IPS-18a (cell line): ENCODE results near the gene BTG2.
"Not testable (repeated sequence)": the region's sequence is repeated elsewhere in the genome, so short reads cannot be mapped to it uniquely, and the experiment has no call there.

Experiments
- H3K27ac ChIP-seq: one replicate; pipeline ENCODE4 v1.5.1; 2013; ENCODE audit warnings: low read length
- H3K27me3 ChIP-seq: one replicate; pipeline ENCODE4 v1.6.1; 2013; ENCODE audit warnings: mild to moderate bottlenecking, low read length; ENCODE audit not compliant: control insufficient read depth, insufficient read depth
- H3K36me3 ChIP-seq: one replicate; pipeline ENCODE4 v1.6.1; 2013; ENCODE audit warnings: low read depth, low read length; ENCODE audit not compliant: control insufficient read depth
- H3K4me1 ChIP-seq: one replicate; pipeline ENCODE4 v1.6.1; 2013; ENCODE audit warnings: low read depth, low read length; ENCODE audit not compliant: control insufficient read depth
- H3K4me3 ChIP-seq: one replicate; pipeline ENCODE4 v1.5.1; 2013; ENCODE audit warnings: low read length
- H3K9ac ChIP-seq: one replicate; pipeline ENCODE4 v1.6.1; 2013; ENCODE audit warnings: mild to moderate bottlenecking, low read length, moderate library complexity
- H3K9me3 ChIP-seq: one replicate; pipeline ENCODE4 v1.6.1; 2013; ENCODE audit warnings: low read depth, low read length; ENCODE audit not compliant: control insufficient read depth

BTG2 gene

DNA sequence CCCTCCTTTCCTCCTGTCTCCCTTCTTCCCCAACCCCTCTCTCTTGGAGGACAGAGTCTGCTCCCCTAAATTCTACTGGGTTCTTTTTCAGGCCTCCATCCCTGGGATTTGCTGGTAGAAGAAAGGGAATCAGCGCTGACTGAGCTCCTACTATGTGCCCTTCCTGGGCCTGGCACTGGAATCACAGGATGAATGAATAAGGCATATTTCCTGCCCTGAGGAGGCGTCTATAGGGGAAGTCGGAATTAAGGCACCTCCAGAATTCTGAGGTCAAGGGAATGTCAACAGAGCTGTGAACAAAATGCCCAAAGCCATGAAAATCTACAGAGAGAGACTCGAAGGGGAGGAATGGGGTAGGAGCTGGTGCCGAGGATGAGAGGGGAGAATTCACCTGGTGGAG is 17.4 kb upstream of the BTG2 start:
- no peaks in the 10 kb centered on the region for H3K36me3 ChIP-seq
- no peak overlapping the region for H3K9ac ChIP-seq
- H3K4me1 ChIP-seq: peaks cover 35% of the 10 kb centered on the region
- no peak overlapping the region for H3K27ac ChIP-seq
- no peak overlapping the region for H3K4me3 ChIP-seq
- H3K9me3 ChIP-seq: no peaks in the 10 kb centered on the region
- peaks cover 24% of the 10 kb centered on the region for H3K27me3 ChIP-seq

- peaks cover 24% of the 10 kb centered on the region for H3K27me3 ChIP-seq
- no peak overlapping the region for H3K9ac ChIP-seq
- H3K4me3 ChIP-seq: no peak overlapping the region
- no peaks in the 10 kb centered on the region for H3K9me3 ChIP-seq
- H3K36me3 ChIP-seq: no peaks in the 10 kb centered on the region
- no peak overlapping the region for H3K27ac ChIP-seq
- H3K4me1 ChIP-seq: peaks cover 35% of the 10 kb centered on the region
Observed at GRCh38 chr1:203288400-203288799, 16.9 kb upstream of the BTG2 start.

DNA sequence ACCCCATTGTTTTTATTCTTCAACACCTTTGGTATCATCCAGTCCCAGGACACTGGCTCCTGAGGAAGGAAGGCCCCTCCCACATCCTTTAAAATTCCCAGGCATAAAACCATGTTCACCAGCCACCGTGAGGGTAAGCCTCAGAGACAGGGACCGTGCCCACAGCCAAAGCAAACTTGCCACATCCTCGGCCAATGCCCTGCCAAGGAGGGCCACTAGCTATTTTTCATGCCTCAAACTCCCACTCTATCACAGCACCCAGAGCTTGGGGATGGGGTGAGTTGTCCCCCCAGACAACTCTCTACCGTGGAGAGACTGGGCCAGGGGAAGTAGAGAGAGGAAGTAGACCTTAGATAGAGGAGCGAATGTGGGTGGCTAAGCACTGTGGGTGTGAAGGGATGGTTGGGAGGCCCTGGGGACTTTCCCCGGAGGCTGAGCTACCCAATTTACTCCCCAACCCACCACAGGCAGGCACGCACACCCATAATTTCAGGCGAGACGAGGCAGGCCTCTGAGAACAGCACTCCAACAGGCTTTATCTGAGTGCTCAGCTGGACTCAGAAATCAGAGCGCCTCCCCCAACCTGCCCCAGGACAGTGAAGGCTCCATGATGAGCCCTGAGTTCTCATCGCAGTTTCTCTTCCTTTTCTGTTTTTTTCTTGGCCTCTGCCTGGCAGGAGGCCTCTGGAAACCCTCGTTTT is 15.9 kb upstream of the BTG2 start:
- Histone ChIP-seq H3K27me3 (peaks cover 24% of the 10 kb centered on the region), H3K4me3 (peak overlapping the region; percentile 32), H3K36me3 (no peaks in the 10 kb centered on the region), H3K9me3 (no peaks in the 10 kb centered on the region), H3K4me1 (peaks cover 35% of the 10 kb centered on the region), H3K9ac (peak overlapping the region; percentile 5), H3K27ac (no peak overlapping the region)

DNA sequence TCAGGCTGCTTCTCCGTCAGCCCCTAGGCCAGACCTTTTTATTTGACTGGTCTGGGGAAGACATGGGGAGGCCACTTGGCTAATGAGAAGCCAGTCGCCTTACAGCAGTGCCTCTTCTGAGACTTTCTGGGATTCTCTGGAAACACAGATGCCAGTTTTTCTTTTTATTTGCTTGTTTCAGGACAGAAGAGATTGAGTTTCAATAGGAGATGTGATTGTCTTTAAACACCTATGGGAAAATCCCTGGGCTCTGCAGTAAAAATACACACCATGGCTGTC is 15.4 kb upstream of the BTG2 start:
- Histone ChIP-seq H3K36me3 (no peaks in the 10 kb centered on the region), H3K27ac (no peak overlapping the region), H3K9me3 (no peaks in the 10 kb centered on the region), H3K27me3 (peaks cover 24% of the 10 kb centered on the region), H3K4me3 (peak overlapping the region; percentile 32), H3K9ac (peak overlapping the region; percentile 5), H3K4me1 (peaks cover 35% of the 10 kb centered on the region)

GRCh38 chr1:203290261-203291089 is 14.8 kb upstream of the BTG2 start:
- Histone ChIP-seq H3K4me3 (peak overlapping the region; percentile 42), H3K27ac (no peak overlapping the region), H3K9ac (peak overlapping the region; percentile 35), H3K27me3 (peaks cover 24% of the 10 kb centered on the region), H3K9me3 (no peaks in the 10 kb centered on the region), H3K4me1 (peaks cover 35% of the 10 kb centered on the region), H3K36me3 (no peaks in the 10 kb centered on the region)

DNA sequence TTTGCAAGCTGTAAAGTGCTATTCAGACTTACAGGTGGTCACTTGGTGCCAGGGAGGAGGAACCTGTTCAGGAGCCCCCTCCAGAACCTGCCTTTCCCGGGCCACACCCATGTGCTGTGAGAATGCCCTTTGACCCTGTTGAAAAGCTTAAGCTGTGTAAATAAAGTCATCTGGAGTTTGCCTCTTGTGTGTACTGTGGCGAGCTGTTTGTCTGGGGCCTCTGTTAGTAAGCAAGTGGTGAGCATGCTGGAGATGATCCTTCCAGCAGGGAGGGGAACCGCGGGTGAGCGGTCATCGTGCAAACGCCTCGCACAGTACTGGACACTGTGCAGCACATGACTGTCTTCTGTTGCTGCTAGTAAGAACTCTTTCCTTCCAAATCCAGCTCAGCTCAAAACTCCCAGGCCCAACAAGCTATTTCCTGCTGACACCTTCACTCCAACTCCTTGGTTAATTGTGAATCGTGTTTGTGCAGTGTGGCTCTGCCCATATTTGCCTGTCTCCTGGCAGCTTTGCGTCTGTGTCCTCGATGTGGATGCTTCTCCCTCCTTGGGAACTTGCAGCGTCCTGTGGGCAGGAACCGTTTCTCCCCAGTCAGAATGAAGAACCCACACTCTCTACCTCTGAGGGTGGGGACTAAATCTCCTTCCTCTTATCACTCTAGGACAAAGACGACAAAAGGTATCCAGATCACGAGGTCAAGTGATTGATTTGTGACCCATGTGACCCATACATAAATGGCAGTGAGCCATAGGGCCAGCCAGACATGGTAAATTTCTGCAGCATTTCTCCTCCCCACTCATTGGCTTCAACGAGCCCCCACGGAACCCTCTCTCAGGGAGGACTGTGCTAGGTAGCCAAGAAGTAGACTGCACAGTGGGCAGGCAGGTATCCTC is 13.9 kb upstream of the BTG2 start:
- peak overlapping the region; percentile 35 for H3K9ac ChIP-seq
- H3K4me3 ChIP-seq: peak overlapping the region; percentile 42
- H3K27me3 ChIP-seq: peaks cover 24% of the 10 kb centered on the region

GRCh38 chr1:203295796-203296195 is 9.5 kb upstream of the BTG2 start:
- no peak overlapping the region for H3K27ac ChIP-seq

More for the DNA sequence above, 13.9 kb upstream of the BTG2 start:
- Histone ChIP-seq H3K9me3 (no peaks in the 10 kb centered on the region), H3K36me3 (no peaks in the 10 kb centered on the region), H3K4me1 (peaks cover 34% of the 10 kb centered on the region), H3K27ac (no peak overlapping the region)

DNA sequence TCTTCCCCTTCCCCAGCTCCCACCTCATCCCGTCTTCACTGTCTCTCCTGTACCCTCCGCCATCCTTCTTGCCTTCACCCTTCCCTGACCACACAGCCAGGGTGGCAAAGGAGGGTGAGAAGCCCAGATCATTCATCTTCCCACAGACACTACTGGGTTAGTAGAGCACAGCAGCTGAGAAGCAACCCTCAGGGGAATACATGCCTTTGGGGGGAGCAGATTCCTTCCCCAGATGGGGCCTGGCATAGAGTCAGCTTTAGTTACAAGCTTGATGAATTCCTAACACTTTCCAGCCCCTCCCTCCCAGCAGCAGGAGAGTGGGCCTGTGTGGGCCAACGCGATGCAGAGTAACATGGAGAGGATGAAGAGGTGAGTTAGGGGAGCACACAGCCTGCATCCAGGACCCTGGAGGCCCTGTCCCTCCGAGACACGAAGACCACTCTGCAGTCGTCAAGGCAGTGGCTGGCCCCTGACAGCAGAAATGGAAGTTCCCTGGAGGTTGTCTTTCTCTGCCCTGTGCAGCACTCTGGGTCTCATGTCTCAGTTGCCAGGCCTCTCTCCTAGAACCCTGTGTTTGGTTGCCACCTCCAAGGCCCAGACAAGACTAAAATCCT is 8.8 kb upstream of the BTG2 start:
- Histone ChIP-seq H3K9ac (no peak overlapping the region), H3K27ac (no peak overlapping the region), H3K27me3 (peaks cover 22% of the 10 kb centered on the region), H3K9me3 (no peaks in the 10 kb centered on the region), H3K4me1 (no peaks in the 10 kb centered on the region), H3K4me3 (no peak overlapping the region), H3K36me3 (no peaks in the 10 kb centered on the region)

More at GRCh38 chr1:203295796-203296195, 9.5 kb upstream of the BTG2 start:
- Histone ChIP-seq H3K36me3 (no peaks in the 10 kb centered on the region), H3K9ac (no peak overlapping the region), H3K4me3 (no peak overlapping the region), H3K9me3 (no peaks in the 10 kb centered on the region), H3K4me1 (peaks cover 7% of the 10 kb centered on the region), H3K27me3 (peaks cover 21% of the 10 kb centered on the region)

DNA sequence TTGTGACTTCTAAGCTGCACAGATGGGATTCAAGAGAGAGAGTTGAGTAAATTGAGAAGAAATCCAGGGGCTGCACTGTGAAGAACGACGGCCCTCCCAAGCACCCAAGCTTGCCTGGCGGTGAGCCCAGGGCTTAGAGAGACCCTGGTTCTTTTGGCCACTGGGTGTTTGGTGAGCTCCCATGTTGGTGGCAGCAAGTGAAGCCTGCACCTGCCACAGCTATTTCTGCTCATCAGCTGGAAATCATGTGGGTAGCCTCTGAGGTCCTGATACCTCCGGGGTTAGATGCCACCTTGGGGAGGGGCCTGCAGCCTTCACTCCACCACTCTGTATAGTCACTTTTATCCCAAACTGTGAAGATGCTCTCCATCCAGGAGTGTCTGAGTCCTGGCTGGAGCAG is 6.2 kb upstream of the BTG2 start:
- H3K27ac ChIP-seq: no peak overlapping the region

DNA sequence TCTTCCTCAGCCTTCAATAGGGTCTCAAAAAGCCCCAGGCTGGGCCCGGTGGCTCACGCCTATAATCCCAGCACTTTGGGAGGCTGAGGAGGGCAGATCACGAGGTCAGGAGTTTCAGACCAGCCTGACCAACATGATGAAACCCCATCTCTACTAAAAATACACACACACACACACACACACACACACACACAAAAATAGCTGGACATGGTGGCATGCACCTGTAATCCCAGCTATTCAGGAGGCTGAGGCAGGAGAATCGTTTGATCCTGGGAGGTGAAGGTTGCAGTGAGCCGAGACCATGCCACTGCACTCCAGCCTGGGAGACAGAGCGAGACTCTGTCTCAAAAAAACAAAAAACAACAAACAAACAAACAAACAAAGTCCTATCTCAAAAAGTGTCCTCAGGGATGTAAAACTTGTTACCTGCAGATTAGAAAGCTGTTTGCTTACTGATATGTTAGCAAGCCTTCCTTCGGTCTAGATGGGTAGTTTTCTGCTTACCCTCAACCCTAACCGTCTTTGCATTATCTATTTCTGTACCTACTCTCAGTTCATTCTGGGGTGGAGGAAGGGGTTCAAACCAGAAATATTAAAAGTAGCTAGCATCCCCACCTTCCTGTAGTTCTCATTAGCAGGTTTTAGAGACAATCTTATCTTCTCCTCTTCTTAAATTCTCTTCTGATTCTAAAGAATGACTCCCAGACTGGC is 5.4 kb upstream of the BTG2 start:
- H3K4me3 ChIP-seq, H3K9ac ChIP-seq, H3K9me3 ChIP-seq, H3K36me3 ChIP-seq, H3K4me1 ChIP-seq, H3K27ac ChIP-seq: not testable (repeated sequence)
- peaks cover 42% of the 10 kb centered on the region for H3K27me3 ChIP-seq

More for the DNA sequence above, 6.2 kb upstream of the BTG2 start:
- Histone ChIP-seq H3K4me1 (no peaks in the 10 kb centered on the region), H3K27me3 (peaks cover 35% of the 10 kb centered on the region), H3K4me3 (no peak overlapping the region), H3K36me3 (no peaks in the 10 kb centered on the region), H3K9ac (no peak overlapping the region), H3K9me3 (no peaks in the 10 kb centered on the region)
